Activated CD4-positive, alpha-beta T cell treated with anti-CD3 and anti-CD28 coated beads, Interleukin-10, Interleukin-2, amounts not matched to agents 100 ng/mL and 50 ng/mL, durations not matched to agents 16 hours and 8 hours (primary cell): ENCODE data around the gene TMTC3.

Source experiments
- DNase-seq: peaks from one replicate; pipeline ENCODE4 v3.0.0-alpha.2; 2020

Gene TMTC3

GRCh38 chr12:88228720-88229119 lies 86.6 kb downstream of the TMTC3 start:
- DNase-seq, result no peak

- DNase-seq, result no peak
These were observed 88.2 kb downstream of the TMTC3 start for GRCh38 chr12:88230271-88230670.

- peak; percentile 84 for DNase-seq
These were observed 93.2 kb downstream of the TMTC3 start for GRCh38 chr12:88235183-88235833.

GRCh38 chr12:88237954-88238353 lies 95.8 kb downstream of the TMTC3 start:
- peak; percentile 79 for DNase-seq

- peak; percentile 6 for DNase-seq
These were observed 96.3 kb downstream of the TMTC3 start for GRCh38 chr12:88238406-88238805.

- DNase-seq, result peak; percentile 89
These were observed 99.9 kb downstream of the TMTC3 start for GRCh38 chr12:88241862-88242570.

- DNase-seq, result no peak
These were observed 100.4 kb downstream of the TMTC3 start for GRCh38 chr12:88242571-88242925.

GRCh38 chr12:88242939-88243338 lies 100.8 kb downstream of the TMTC3 start:
- DNase-seq, result no peak

- DNase-seq, result no peak
These were observed 101.9 kb downstream of the TMTC3 start for GRCh38 chr12:88243982-88244381.

GRCh38 chr12:88245905-88246304 lies 103.8 kb downstream of the TMTC3 start:
- no peak for DNase-seq

- DNase-seq, result no peak
These were observed 105.1 kb downstream of the TMTC3 start for GRCh38 chr12:88247241-88247643.

- DNase-seq, result peak; percentile 2
These were observed 106.5 kb downstream of the TMTC3 start for GRCh38 chr12:88248606-88249005.
